ENCODE results near the gene WDR93. TPM values are rescaled to one million over a fixed set of nuclear protein-coding genes. Genes with fewer than 3 reads are reported as not detected.

Gene WDR93
- total RNA-seq, 4 donors from 2014 or later = 0.12 to 0.26 TPM; not detected in 2

DNA sequence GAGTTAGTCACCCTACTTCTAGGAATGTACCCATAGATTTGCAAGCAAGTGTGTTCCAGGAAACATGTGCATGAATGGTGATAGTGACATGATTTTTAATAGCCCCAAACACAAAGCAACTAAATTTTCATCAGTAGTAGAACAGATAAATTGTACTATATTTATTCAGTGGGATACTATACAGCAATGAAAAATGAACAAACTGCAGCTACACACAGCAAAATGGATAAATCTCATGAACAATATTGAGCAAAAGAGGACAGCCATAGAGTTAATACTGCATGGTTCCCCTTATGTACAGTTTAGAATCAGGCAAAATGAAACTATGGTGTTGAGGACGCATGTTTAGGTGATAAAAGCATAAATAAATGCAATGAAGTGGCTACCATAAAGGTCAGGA, 34.5 kb downstream of the WDR93 start:
- H3K4me3 ChIP-seq (ENCODE audit: low read depth, poor library complexity, severe bottlenecking) = no peak overlapping the region
- no peak for DNase-seq (ENCODE audit: low spot score in 2 of 2)
- no peak for TF ChIP-seq POLR2A (IDR thresholded peaks at IDR 0.05)
- TF ChIP-seq, protein P1, sequence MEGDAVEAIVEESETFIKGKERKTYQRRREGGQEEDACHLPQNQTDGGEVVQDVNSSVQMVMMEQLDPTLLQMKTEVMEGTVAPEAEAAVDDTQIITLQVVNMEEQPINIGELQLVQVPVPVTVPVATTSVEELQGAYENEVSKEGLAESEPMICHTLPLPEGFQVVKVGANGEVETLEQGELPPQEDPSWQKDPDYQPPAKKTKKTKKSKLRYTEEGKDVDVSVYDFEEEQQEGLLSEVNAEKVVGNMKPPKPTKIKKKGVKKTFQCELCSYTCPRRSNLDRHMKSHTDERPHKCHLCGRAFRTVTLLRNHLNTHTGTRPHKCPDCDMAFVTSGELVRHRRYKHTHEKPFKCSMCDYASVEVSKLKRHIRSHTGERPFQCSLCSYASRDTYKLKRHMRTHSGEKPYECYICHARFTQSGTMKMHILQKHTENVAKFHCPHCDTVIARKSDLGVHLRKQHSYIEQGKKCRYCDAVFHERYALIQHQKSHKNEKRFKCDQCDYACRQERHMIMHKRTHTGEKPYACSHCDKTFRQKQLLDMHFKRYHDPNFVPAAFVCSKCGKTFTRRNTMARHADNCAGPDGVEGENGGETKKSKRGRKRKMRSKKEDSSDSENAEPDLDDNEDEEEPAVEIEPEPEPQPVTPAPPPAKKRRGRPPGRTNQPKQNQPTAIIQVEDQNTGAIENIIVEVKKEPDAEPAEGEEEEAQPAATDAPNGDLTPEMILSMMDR (IDR thresholded peaks at IDR 0.05) = no peak
- 92 to 100% methylated on average over 1 of the region's 1 CpG for WGBS, 2 donors
- intact Hi-C loops (cut with DNase I; ENCODE audit: low total_unique reads) = no loop called here

DNA sequence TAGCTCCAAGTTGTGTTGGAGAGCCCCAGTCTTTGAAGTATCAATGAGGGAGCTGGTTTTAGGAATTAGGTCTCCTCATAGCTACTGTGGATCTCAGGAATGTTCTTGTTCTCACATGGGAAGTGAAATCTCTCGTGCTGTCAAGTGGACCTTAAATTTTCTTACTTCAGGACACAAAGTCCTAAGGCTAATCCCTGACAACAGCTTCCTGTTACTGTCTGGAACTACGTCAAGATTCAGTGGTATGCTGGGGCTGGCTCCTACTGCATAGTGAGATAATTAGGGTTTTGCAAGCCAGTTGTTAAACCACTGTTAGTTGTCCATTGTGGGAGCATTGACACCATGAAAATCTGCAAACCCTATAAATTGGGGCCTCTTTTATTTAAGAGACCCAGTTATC, 37.6 kb downstream of the WDR93 start:
- intact Hi-C loops (cut with DNase I; ENCODE audit: low total_unique reads) = no loop called here
- no peak overlapping the region for H3K4me3 ChIP-seq (ENCODE audit: low read depth, poor library complexity, severe bottlenecking)
- TF ChIP-seq, protein P1 (IDR thresholded peaks at IDR 0.05) = no peak
- TF ChIP-seq POLR2A (IDR thresholded peaks at IDR 0.05) = no peak
- DNase-seq (ENCODE audit: low spot score in 2 of 2) = no peak
- 31 to 34% methylated on average over 2 of the region's 2 CpGs for WGBS, 2 donors

DNA sequence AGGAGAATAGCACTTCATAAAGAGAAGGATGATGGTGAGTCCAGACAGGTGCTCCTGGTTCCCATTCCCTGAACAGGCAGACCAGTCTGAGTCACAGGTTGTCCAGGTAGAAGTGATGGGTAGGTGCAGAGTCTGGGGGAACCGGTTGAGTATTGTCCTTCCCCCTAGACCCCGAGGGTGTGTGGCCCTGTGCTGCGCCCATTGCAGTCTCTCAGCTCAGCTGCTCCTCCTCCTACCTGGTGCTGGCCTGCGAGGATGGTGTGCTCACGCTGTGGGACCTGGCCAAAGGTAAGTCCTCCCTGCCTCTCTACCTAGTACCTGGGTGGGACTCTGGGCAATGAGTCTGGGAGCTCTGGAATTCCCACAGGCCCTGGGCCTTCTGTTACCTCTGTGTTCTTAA, 40.7 kb downstream of the WDR93 start:
- WGBS, 2 donors = 85 to 90% methylated on average over 5 of the region's 5 CpGs
- no peak for DNase-seq (ENCODE audit: low spot score in 2 of 2)
- no peak overlapping the region for H3K4me3 ChIP-seq (ENCODE audit: low read depth, poor library complexity, severe bottlenecking)
- intact Hi-C loops (cut with DNase I; ENCODE audit: low total_unique reads) = no loop called here
- TF ChIP-seq, protein P1 (IDR thresholded peaks at IDR 0.05) = no peak
- TF ChIP-seq POLR2A (IDR thresholded peaks at IDR 0.05) = no peak

- peak in 1 of 2 donors; percentile 32 for DNase-seq (ENCODE audit: low spot score in 2 of 2)
- no peak for TF ChIP-seq POLR2A (IDR thresholded peaks at IDR 0.05)
- TF ChIP-seq, protein P1 (IDR thresholded peaks at IDR 0.05) = no peak
- intact Hi-C loops (cut with DNase I; ENCODE audit: low total_unique reads) = no loop called here
- 65 to 66% methylated on average over 8 of the region's 8 CpGs for WGBS, 2 donors
- no peak overlapping the region for H3K4me3 ChIP-seq (ENCODE audit: low read depth, poor library complexity, severe bottlenecking)
These were observed 42.0 kb downstream of the WDR93 start for GRCh38 chr15:89732451-89733172.

DNA sequence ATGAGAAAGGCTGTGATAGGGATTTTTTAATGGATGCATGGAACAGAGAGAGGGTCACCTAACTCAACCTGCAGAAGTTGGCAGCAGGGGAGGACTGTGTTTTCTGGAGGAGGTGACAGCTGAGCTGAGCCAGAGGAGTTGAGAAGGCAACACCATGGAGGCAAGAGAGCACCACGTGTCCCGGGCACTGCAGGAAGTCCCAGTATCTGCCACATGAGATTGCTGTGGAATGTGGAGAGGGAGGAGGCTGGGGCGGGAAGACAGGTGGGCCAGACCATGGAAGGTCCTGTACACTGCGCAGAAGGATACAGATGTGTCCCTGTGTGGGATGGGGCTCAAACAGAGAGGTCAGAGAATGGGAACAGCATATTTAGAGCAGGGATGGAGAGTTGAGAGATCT, 45.2 kb downstream of the WDR93 start:
- 63 to 76% methylated on average over 4 of the region's 4 CpGs for WGBS, 2 donors
- no peak for TF ChIP-seq POLR2A (IDR thresholded peaks at IDR 0.05)
- TF ChIP-seq, protein P1 (IDR thresholded peaks at IDR 0.05) = no peak
- H3K4me3 ChIP-seq (ENCODE audit: low read depth, poor library complexity, severe bottlenecking) = no peak overlapping the region
- intact Hi-C loops (cut with DNase I; ENCODE audit: low total_unique reads) = no loop called here
- DNase-seq (ENCODE audit: low spot score in 2 of 2) = peak in 1 of 2 donors; percentile 69

DNA sequence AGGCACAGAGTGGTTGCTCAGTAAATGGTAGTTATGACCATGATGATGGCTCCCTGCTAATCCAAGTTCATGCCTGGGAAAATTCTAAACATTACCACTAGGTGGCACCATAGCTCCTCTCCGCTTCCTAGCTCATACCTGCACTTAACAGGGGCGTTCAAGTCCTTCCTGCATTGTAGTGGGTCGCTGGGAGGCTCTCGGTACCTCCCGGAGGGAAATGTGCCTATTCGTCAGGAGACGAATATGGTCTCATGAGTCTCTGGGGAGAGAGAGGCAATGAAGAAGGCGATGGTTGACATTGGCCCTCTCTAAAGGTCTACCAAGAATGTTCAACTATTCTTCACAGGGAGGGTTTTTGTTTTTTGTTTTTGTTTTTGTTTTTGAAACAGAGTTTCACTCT, 49.5 kb downstream of the WDR93 start:
- TF ChIP-seq, protein P1 (IDR thresholded peaks at IDR 0.05) = peak in 1 of 3 donors; percentile 77
- TF ChIP-seq POLR2A (IDR thresholded peaks at IDR 0.05) = no peak
- DNase-seq (ENCODE audit: low spot score in 2 of 2) = peak in 1 of 2 donors; percentile 56
- intact Hi-C loops (cut with DNase I; ENCODE audit: low total_unique reads) = no loop called here
- WGBS, 2 donors = 8 to 9% methylated on average over 8 of the region's 8 CpGs
- H3K4me3 ChIP-seq (ENCODE audit: low read depth, poor library complexity, severe bottlenecking) = no peak overlapping the region
